OCI-LY7 (cell line): ENCODE measurements around the gene PTDSS2. TPM values are rescaled to one million over a fixed set of nuclear protein-coding genes. Genes with fewer than 3 reads are reported as not detected.

ENCODE experiments used
- BruUV-seq: library from RNA; stranded (reverse); fragments of 400-500 nt; replicated peaks from 2 replicates; lab custom pipeline; 2021; lab: Mats Ljungman, UMichigan
- CTCF ChIA-PET: fragments of 300-600 bp; sonication (Branson Sonifier 250); formaldehyde crosslinking; loops from one replicate; lab custom pipeline; 2022; ENCODE audit warnings: antibody characterized with exemption; ENCODE audit not compliant: unreplicated experiment; lab: Charles Lee
- POLR2A ChIA-PET: fragments of 300-600 bp; sonication (Branson Sonifier 250); formaldehyde crosslinking; loops from one replicate; lab custom pipeline; 2022; ENCODE audit warnings: antibody characterized with exemption; lab: Charles Lee
- DNase-seq: peaks from one replicate; pipeline ENCODE4 v3.0.0-alpha.2; 2015; ENCODE audit warnings: low spot score
- H2AFZ ChIP-seq: fragments of 200-600 bp; sonication (generic), shearing (Covaris generic); 2 replicates; pipeline ENCODE4 v1.6.1; 2014; ENCODE audit warnings: mild to moderate bottlenecking, antibody characterized with exemption, low read length, moderate library complexity
- H3K27ac ChIP-seq: fragments of 200-600 bp; sonication (generic); 2 replicates; pipeline ENCODE4 v1.5.1; 2014; ENCODE audit warnings: mixed run types, low read depth, mild to moderate bottlenecking, moderate library complexity, low read length, inconsistent platforms; ENCODE audit not compliant: poor library complexity, severe bottlenecking
- H3K36me3 ChIP-seq: fragments of 200-600 bp; sonication (generic); 2 replicates; pipeline ENCODE4 v1.6.1; 2014; ENCODE audit warnings: mild to moderate bottlenecking, antibody characterized with exemption, low read length, moderate library complexity, mixed read lengths; ENCODE audit not compliant: insufficient read depth
- H3K4me1 ChIP-seq: fragments of 200-600 bp; sonication (generic); 2 replicates; pipeline ENCODE4 v1.5.1; 2014; ENCODE audit warnings: mild to moderate bottlenecking, low read length; ENCODE audit not compliant: insufficient read depth, poor library complexity, severe bottlenecking
- H3K4me2 ChIP-seq: fragments of 200-600 bp; sonication (generic); 2 replicates; pipeline ENCODE4 v1.6.1; 2014; ENCODE audit warnings: mild to moderate bottlenecking, low read length
- H3K4me3 ChIP-seq: fragments of 200-600 bp; sonication (generic); 2 replicates; pipeline ENCODE4 v1.5.1; 2014; ENCODE audit warnings: mild to moderate bottlenecking, low read depth, low read length; ENCODE audit not compliant: poor library complexity, severe bottlenecking
- H3K79me2 ChIP-seq: fragments of 200-600 bp; sonication (generic); 2 replicates; pipeline ENCODE4 v1.6.1; 2016; ENCODE audit warnings: low read depth, mild to moderate bottlenecking, low read length, moderate library complexity, mixed read lengths; ENCODE audit not compliant: insufficient read depth
- H3K9me2 ChIP-seq: fragments of 200-600 bp; sonication (generic); 2 replicates; pipeline ENCODE4 v1.6.1; 2016; ENCODE audit warnings: mild to moderate bottlenecking, low read length, mixed read lengths; ENCODE audit not compliant: insufficient read depth
- H3K9me3 ChIP-seq: fragments of 200-600 bp; sonication (generic); 2 replicates; pipeline ENCODE4 v1.6.1; 2014; ENCODE audit warnings: mild to moderate bottlenecking, mixed run types, low read length, mixed read lengths
- H4K20me1 ChIP-seq: fragments of 200-600 bp; sonication (generic); 2 replicates; pipeline ENCODE4 v1.6.1; 2014; ENCODE audit warnings: mild to moderate bottlenecking, antibody characterized with exemption, low read length, moderate library complexity, mixed read lengths; ENCODE audit not compliant: insufficient read depth
- CTCF ChIP-seq: fragments of 200-600 bp; sonication (generic); conservative IDR thresholded peaks from 2 replicates; pipeline ENCODE4 v1.5.1; 2014; ENCODE audit warnings: mild to moderate bottlenecking, antibody characterized with exemption, low read length, moderate library complexity, mixed read lengths
- EZH2phosphoT487 ChIP-seq: fragments of 200-600 bp; sonication (generic); IDR thresholded peaks from 2 replicates; pipeline ENCODE4 v1.6.1; 2018; ENCODE audit warnings: low read depth, borderline replicate concordance, mild to moderate bottlenecking, mixed run types, antibody characterized with exemption, low read length, moderate library complexity, mixed read lengths
- intact Hi-C: fragments of 100-400 bp; cut with micrococcal nuclease; formaldehyde crosslinking; loops from one replicate; pipeline ENCODE4 v1.10.0; 2022; ENCODE audit not compliant: unreplicated experiment
- total RNA-seq, 2 experiments: library from RNA; depleted of rRNA in 1 of 2; stranded (reverse); fragments of >200 nt in 1 of 2; shearing (Covaris generic) in 1 of 2; gene quantifications; 2 replicates each; pipeline ENCODE4 v1.2.3, GENCODE V29; 2014 to 2022

PTDSS2 gene
- total RNA-seq, 2 experiments from 2014 or later, result 27.8 to 32.7 TPM

GRCh38 chr11:440065-441042 is 9.7 kb upstream of the PTDSS2 start:
- TF ChIP-seq CTCF (peak; percentile 37), EZH2phosphoT487 (no peak)
- Histone ChIP-seq H3K4me3 (no peak overlapping the region), H3K4me2 (peak overlapping the region; percentile 76; the same call in 1 of the 2 replicates), H2AFZ (no peak overlapping the region), H3K27ac (no peak overlapping the region), H3K4me1 (peaks cover 6% of the 10 kb centered on the region), H3K9me2 (no peaks in the 10 kb centered on the region), H3K79me2 (no peaks in the 10 kb centered on the region), H3K36me3 (no peaks in the 10 kb centered on the region), H3K9me3 (no peaks in the 10 kb centered on the region), H4K20me1 (no peaks in the 10 kb centered on the region)
- no peak for DNase-seq
- no TSS peak for BruUV-seq
- CTCF ChIA-PET, result interaction anchor here (1.1 kb wide), 1 partner anchor 79 kb away, joined by 3 read pairs; no protein-coding TSS in a partner anchor
- POLR2A ChIA-PET, result interaction anchor here (1.3 to 1.4 kb wide), 2 partner anchors 9 to 13 kb away, joined by 3 to 4 read pairs; partner anchors contain the start of gene PTDSS2
- intact Hi-C loops, result no loop called here

DNA sequence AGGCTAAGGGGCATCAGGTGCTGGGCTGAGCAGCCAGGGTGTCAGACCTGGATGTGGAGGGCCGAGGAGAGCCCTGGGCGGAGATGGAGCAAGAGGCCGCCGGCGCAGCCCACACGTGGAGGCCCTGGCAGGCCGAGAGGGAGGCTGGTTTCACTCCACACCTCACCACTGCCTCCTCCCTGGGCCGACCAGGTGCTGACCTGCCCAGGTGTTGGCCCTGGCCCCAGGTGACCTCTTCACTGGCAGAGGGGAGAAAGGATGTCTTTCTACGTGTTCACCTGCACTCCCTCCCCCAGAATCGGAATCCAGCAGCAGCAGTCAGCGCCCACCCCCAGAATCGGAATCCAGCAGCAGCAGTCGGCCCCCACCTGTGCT is 9.0 kb upstream of the PTDSS2 start:
- Histone ChIP-seq H2AFZ (no peak overlapping the region), H3K27ac (no peak overlapping the region), H3K4me2 (peak overlapping the region; percentile 76), H3K79me2 (no peaks in the 10 kb centered on the region), H3K9me2 (no peaks in the 10 kb centered on the region), H3K4me3 (peak overlapping the region; percentile 67), H3K9me3 (no peaks in the 10 kb centered on the region), H4K20me1 (no peaks in the 10 kb centered on the region), H3K4me1 (peaks cover 6% of the 10 kb centered on the region), H3K36me3 (no peaks in the 10 kb centered on the region)
- CTCF ChIA-PET, result no interaction called here
- intact Hi-C loops, result no loop called here
- POLR2A ChIA-PET, result no interaction called here
- BruUV-seq, result no TSS peak
- DNase-seq, result no peak
- no peak for TF ChIP-seq CTCF
